HG02884 (cell line): ENCODE measurements around the gene ALDH1B1.
"Not testable (repeated sequence)": the region's sequence is repeated elsewhere in the genome, so short reads cannot be mapped to it uniquely, and the experiment has no call there.

Source experiments
- ATAC-seq: cut with Tn5 transposase; IDR thresholded peaks from one replicate; pipeline ENCODE4 v1.9.1; 2021; ENCODE audit warnings: mild to moderate bottlenecking, moderate library complexity; ENCODE audit not compliant: unreplicated experiment

Gene ALDH1B1

GRCh38 chr9:38360839-38361472 lies 31.5 kb upstream of the ALDH1B1 start:
- no peak for ATAC-seq

- ATAC-seq: no peak
Observed at GRCh38 chr9:38361473-38361850, 31.0 kb upstream of the ALDH1B1 start.

- no peak for ATAC-seq
Observed at GRCh38 chr9:38362852-38363588, 29.5 kb upstream of the ALDH1B1 start.

- no peak for ATAC-seq
Observed at GRCh38 chr9:38363589-38363925, 28.9 kb upstream of the ALDH1B1 start.

GRCh38 chr9:38367898-38368297 lies 24.6 kb upstream of the ALDH1B1 start:
- no peak for ATAC-seq

- no peak for ATAC-seq
Observed at GRCh38 chr9:38368731-38369130, 23.8 kb upstream of the ALDH1B1 start.

- ATAC-seq: no peak
Observed at GRCh38 chr9:38370176-38370575, 22.3 kb upstream of the ALDH1B1 start.

GRCh38 chr9:38371495-38371894 lies 21.0 kb upstream of the ALDH1B1 start:
- ATAC-seq: no peak

GRCh38 chr9:38372762-38373619 lies 19.5 kb upstream of the ALDH1B1 start:
- ATAC-seq: no peak

- ATAC-seq: no peak
Observed at GRCh38 chr9:38373679-38374078, 18.8 kb upstream of the ALDH1B1 start.

GRCh38 chr9:38374847-38375571 lies 17.5 kb upstream of the ALDH1B1 start:
- ATAC-seq: no peak

- no peak for ATAC-seq
Observed at GRCh38 chr9:38375572-38375963, 16.9 kb upstream of the ALDH1B1 start.

GRCh38 chr9:38376021-38376670 lies 16.4 kb upstream of the ALDH1B1 start:
- ATAC-seq: no peak

- ATAC-seq: not testable (repeated sequence)
Observed at GRCh38 chr9:38377336-38378083, 15.0 kb upstream of the ALDH1B1 start.

GRCh38 chr9:38380230-38380871 lies 12.2 kb upstream of the ALDH1B1 start:
- no peak for ATAC-seq

- ATAC-seq: no peak
Observed at GRCh38 chr9:38380872-38381534, 11.5 kb upstream of the ALDH1B1 start.

- ATAC-seq: no peak
Observed at GRCh38 chr9:38382141-38382540, 10.4 kb upstream of the ALDH1B1 start.

- ATAC-seq: no peak
Observed at GRCh38 chr9:38384990-38385848, 7.3 kb upstream of the ALDH1B1 start.
